Measurements from ENCODE around the gene GRAMD1B.

- TF ChIP-seq, protein P1, sequence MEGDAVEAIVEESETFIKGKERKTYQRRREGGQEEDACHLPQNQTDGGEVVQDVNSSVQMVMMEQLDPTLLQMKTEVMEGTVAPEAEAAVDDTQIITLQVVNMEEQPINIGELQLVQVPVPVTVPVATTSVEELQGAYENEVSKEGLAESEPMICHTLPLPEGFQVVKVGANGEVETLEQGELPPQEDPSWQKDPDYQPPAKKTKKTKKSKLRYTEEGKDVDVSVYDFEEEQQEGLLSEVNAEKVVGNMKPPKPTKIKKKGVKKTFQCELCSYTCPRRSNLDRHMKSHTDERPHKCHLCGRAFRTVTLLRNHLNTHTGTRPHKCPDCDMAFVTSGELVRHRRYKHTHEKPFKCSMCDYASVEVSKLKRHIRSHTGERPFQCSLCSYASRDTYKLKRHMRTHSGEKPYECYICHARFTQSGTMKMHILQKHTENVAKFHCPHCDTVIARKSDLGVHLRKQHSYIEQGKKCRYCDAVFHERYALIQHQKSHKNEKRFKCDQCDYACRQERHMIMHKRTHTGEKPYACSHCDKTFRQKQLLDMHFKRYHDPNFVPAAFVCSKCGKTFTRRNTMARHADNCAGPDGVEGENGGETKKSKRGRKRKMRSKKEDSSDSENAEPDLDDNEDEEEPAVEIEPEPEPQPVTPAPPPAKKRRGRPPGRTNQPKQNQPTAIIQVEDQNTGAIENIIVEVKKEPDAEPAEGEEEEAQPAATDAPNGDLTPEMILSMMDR (IDR thresholded peaks at IDR 0.05): no peak
- no peak for TF ChIP-seq POLR2A (IDR thresholded peaks at IDR 0.05)
These were observed 186.6 kb downstream of the GRAMD1B start for GRCh38 chr11:123616505-123617198.
